GM12865 (cell line): Measurements from ENCODE around the gene FBXO24.
"Not testable (repeated sequence)": the region's sequence is repeated elsewhere in the genome, so short reads cannot be mapped to it uniquely, and the experiment has no call there.

Source experiments
- DNase-seq: peaks from one replicate; pipeline ENCODE4 v3.0.0; 2010; ENCODE audit warnings: low read depth
- H3K4me3 ChIP-seq: 2 replicates; pipeline ENCODE4 v1.5.1; 2011; ENCODE audit warnings: mild to moderate bottlenecking, low read depth, low read length, control low read depth
- CTCF ChIP-seq: IDR thresholded peaks from 2 replicates; pipeline ENCODE4 v1.5.1; 2011; ENCODE audit warnings: low read length, control low read depth, low read depth, inconsistent platforms; ENCODE audit not compliant: insufficient read depth; ENCODE audit errors: missing control alignments

FBXO24 gene

GRCh38 chr7:100561491-100562194 lies 24.5 kb upstream of the FBXO24 start:
- no peak for DNase-seq
- no peak overlapping the region for H3K4me3 ChIP-seq
- no peak for TF ChIP-seq CTCF

- DNase-seq: no peak
- no peak for TF ChIP-seq CTCF
- H3K4me3 ChIP-seq: no peak overlapping the region
Observed at GRCh38 chr7:100562195-100563099, 23.7 kb upstream of the FBXO24 start.

- H3K4me3 ChIP-seq: no peak overlapping the region
- DNase-seq: no peak
- TF ChIP-seq CTCF: no peak
Observed at GRCh38 chr7:100563100-100563564, 23.0 kb upstream of the FBXO24 start.

- H3K4me3 ChIP-seq: no peak overlapping the region
- TF ChIP-seq CTCF: peak; percentile 96
- peak; percentile 81 for DNase-seq
Observed at GRCh38 chr7:100563809-100564400, 22.2 kb upstream of the FBXO24 start.

- not testable (repeated sequence) for DNase-seq, H3K4me3 ChIP-seq
Observed at GRCh38 chr7:100564405-100564804, 21.7 kb upstream of the FBXO24 start.

GRCh38 chr7:100565133-100565571 lies 21.0 kb upstream of the FBXO24 start:
- no peak for DNase-seq

More at GRCh38 chr7:100565133-100565571, 21.0 kb upstream of the FBXO24 start:
- H3K4me3 ChIP-seq: no peak overlapping the region
- TF ChIP-seq CTCF: no peak
